ENCODE data around the gene SEPTIN12.
A peak's percentile ranks its signal among the peaks of the same experiment; 100 is the strongest.

DNA sequence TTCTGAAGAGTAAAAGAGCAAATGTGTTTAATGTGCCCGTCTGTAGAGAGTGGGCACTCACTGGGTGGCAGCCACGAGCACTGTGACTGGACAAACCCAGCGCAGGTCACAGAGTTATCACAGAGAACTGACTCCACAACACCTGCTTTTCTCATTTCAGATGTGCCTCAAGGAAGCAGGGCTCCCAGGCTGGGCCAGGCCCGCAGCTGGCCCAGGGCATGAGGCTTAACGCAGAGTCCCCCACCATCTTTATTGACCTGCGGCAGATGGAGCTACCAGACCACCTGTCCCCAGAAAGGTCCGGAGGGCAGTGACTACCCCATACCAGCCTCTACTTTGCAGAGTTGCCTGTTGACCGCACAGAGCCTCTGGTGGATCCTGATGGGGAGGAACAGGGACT is 41.9 kb downstream of the SEPTIN12 start:
- TF ChIP-seq, protein P1, sequence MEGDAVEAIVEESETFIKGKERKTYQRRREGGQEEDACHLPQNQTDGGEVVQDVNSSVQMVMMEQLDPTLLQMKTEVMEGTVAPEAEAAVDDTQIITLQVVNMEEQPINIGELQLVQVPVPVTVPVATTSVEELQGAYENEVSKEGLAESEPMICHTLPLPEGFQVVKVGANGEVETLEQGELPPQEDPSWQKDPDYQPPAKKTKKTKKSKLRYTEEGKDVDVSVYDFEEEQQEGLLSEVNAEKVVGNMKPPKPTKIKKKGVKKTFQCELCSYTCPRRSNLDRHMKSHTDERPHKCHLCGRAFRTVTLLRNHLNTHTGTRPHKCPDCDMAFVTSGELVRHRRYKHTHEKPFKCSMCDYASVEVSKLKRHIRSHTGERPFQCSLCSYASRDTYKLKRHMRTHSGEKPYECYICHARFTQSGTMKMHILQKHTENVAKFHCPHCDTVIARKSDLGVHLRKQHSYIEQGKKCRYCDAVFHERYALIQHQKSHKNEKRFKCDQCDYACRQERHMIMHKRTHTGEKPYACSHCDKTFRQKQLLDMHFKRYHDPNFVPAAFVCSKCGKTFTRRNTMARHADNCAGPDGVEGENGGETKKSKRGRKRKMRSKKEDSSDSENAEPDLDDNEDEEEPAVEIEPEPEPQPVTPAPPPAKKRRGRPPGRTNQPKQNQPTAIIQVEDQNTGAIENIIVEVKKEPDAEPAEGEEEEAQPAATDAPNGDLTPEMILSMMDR (IDR thresholded peaks at IDR 0.05) = no peak
- TF ChIP-seq SIN3A (IDR thresholded peaks at IDR 0.05; ENCODE audit: borderline replicate concordance, insufficient read depth, low read depth, low read length) = no peak
- TF ChIP-seq, protein P2, sequence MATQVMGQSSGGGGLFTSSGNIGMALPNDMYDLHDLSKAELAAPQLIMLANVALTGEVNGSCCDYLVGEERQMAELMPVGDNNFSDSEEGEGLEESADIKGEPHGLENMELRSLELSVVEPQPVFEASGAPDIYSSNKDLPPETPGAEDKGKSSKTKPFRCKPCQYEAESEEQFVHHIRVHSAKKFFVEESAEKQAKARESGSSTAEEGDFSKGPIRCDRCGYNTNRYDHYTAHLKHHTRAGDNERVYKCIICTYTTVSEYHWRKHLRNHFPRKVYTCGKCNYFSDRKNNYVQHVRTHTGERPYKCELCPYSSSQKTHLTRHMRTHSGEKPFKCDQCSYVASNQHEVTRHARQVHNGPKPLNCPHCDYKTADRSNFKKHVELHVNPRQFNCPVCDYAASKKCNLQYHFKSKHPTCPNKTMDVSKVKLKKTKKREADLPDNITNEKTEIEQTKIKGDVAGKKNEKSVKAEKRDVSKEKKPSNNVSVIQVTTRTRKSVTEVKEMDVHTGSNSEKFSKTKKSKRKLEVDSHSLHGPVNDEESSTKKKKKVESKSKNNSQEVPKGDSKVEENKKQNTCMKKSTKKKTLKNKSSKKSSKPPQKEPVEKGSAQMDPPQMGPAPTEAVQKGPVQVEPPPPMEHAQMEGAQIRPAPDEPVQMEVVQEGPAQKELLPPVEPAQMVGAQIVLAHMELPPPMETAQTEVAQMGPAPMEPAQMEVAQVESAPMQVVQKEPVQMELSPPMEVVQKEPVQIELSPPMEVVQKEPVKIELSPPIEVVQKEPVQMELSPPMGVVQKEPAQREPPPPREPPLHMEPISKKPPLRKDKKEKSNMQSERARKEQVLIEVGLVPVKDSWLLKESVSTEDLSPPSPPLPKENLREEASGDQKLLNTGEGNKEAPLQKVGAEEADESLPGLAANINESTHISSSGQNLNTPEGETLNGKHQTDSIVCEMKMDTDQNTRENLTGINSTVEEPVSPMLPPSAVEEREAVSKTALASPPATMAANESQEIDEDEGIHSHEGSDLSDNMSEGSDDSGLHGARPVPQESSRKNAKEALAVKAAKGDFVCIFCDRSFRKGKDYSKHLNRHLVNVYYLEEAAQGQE (IDR thresholded peaks at IDR 0.05; ENCODE audit: insufficient read depth in 1 of 2, low read depth in 2 of 2, low read length in 1 of 2) = no peak
- TF ChIP-seq POLR2AphosphoS5 (IDR thresholded peaks at IDR 0.05; ENCODE audit: low read depth, low read length) = 0 out of 2 replicates have a peak, but pooled peaks have one; percentile 41

All from Panc1 (cell line).